Esophagus muscularis mucosa (tissue), 4 donors: ENCODE results near the gene LARGE1.

Experiments
- EP300 ChIP-seq: sonication (generic); formaldehyde crosslinking; IDR thresholded peaks from one replicate; pipeline ENCODE4 v1.6.1; 2017; ENCODE audit warnings: antibody characterized with exemption
- POLR2A ChIP-seq: fragments of 450-650 bp; IDR thresholded peaks from one replicate; pipeline ENCODE4 v1.6.1; 2017; ENCODE audit warnings: antibody characterized with exemption, moderate library complexity, mild to moderate bottlenecking, low read depth
- POLR2AphosphoS5 ChIP-seq, 2 donors: sonication (generic); formaldehyde crosslinking; IDR thresholded peaks; one replicate each; pipeline ENCODE4 v1.6.1; 2017; ENCODE audit warnings: antibody characterized with exemption in 2 of 2
- TF ChIP-seq, protein P1 (sequence below), 3 experiments: fragments of 200-600 bp in 2 of 3; fragments of 450-650 bp in 1 of 3; sonication (generic) in 2 of 3; IDR thresholded peaks; one replicate each; pipeline ENCODE4 v1.5.1; 2017 to 2019; ENCODE audit warnings: antibody characterized with exemption in 3 of 3, mild to moderate bottlenecking in 2 of 3, moderate library complexity in 1 of 3

DNA sequence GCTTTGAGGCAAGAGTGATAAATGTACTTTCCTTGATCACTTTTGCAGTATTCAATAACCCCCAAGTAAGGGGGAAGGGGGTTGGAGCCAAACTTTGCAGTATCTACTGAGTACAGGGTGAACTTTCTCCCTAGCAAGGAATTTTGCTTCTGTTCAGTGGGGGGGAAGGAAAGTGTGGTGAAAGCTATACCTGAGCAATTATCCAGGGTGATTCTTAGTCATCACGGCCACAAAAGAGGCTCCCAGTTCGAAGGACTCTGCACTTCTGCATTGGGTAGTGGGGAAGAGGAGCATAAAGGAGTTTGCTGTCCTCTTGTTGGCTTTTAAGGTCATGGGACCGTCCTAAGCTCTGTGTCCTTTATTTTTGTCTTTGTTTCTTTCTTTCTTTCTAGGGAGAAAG is 515.6 kb downstream of the LARGE1 start:
- TF ChIP-seq, protein P1, sequence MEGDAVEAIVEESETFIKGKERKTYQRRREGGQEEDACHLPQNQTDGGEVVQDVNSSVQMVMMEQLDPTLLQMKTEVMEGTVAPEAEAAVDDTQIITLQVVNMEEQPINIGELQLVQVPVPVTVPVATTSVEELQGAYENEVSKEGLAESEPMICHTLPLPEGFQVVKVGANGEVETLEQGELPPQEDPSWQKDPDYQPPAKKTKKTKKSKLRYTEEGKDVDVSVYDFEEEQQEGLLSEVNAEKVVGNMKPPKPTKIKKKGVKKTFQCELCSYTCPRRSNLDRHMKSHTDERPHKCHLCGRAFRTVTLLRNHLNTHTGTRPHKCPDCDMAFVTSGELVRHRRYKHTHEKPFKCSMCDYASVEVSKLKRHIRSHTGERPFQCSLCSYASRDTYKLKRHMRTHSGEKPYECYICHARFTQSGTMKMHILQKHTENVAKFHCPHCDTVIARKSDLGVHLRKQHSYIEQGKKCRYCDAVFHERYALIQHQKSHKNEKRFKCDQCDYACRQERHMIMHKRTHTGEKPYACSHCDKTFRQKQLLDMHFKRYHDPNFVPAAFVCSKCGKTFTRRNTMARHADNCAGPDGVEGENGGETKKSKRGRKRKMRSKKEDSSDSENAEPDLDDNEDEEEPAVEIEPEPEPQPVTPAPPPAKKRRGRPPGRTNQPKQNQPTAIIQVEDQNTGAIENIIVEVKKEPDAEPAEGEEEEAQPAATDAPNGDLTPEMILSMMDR (IDR thresholded peaks at IDR 0.05), result no peak
- TF ChIP-seq POLR2AphosphoS5 (IDR thresholded peaks at IDR 0.05) (no peak), POLR2A (no peak), EP300 (no peak)
